HG02973 (cell line): ENCODE measurements around the gene RPS16.

Source experiments
- ATAC-seq: cut with Tn5 transposase; IDR thresholded peaks from one replicate; pipeline ENCODE4 v1.9.1; 2021; ENCODE audit warnings: moderate library complexity; ENCODE audit not compliant: unreplicated experiment

Gene RPS16

DNA sequence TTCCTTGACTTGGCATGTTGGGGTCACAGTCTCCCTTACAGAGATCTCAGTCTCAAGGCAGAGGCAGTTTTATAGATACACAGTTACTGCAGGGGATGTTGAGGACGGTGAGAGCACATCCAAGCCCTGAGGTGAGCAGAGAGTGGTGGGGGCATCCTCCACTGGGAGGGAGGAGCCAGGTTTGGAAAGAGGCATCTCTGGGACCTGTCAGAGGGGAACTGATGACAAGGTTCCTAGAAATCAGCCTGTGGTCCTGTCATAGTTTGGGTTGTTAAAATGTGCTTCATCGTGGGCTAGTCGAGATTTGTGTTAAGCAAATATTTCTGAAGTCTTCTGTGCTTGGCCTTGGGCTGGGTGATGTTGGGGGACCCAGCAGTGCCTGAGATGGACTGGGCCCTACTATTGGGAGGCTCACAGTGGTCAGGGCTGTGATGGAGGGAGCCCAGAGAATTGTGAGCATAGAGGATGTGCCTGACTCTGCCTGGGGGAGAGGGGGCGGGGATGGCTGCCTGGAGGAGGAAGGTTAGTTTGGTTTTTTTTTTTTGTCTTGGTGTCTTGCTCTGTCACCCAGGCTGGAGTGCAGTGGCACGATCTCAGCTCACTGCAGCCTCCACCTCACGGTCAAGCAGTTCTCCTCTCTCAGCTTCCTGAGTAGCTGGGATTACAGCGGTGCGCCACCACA is 13.5 kb upstream of the RPS16 start:
- ATAC-seq, result no peak

GRCh38 chr19:39448271-39448670 is 12.5 kb upstream of the RPS16 start:
- ATAC-seq, result peak; percentile 32

GRCh38 chr19:39446365-39447084 is 10.8 kb upstream of the RPS16 start:
- ATAC-seq, result no peak

- peak; percentile 76 for ATAC-seq
These were observed 9.7 kb upstream of the RPS16 start, which contains the start of gene SUPT5H for GRCh38 chr19:39445196-39446111. Gene SUPT5H, plus strand, starts transcription at chr19:39445582. Its CDS starts 309 bp downstream, at chr19:39445891.

- ATAC-seq, result no peak
These were observed 8.9 kb upstream of the RPS16 start for GRCh38 chr19:39444598-39445195.

DNA sequence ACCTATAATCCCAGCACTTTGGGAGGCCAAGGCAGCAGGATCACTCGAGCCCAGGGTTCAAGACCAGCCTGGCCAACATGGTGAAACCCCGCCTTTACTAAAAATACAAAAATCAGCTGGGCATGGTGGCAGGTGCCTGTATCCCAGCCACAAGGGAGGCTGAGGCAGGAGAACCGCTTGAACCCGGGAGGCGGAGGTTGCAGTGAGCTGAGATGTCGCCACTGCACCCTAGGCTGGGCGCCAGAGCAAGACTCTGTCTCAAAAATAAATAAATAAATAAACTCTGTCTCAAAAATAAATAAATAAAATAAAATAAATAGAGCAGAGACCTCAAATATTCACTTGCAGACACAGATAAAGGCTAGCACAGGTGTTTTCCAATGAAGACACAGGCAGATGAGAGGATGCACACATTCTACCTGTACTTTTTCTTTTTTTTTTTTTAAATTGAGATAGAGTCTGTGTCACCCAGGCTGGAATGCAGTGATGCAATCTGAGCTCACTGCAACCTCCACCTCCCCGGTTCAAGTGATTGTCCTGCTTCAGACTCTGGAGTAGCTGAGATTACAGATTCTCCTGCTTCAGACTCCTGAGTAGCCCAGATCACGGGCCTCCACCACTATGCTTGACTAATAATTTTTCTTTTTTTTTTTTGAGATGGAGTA is 2.7 kb upstream of the RPS16 start:
- ATAC-seq, result no peak

GRCh38 chr19:39436350-39436716 is 584 bp upstream of the RPS16 start:
- no peak for ATAC-seq

DNA sequence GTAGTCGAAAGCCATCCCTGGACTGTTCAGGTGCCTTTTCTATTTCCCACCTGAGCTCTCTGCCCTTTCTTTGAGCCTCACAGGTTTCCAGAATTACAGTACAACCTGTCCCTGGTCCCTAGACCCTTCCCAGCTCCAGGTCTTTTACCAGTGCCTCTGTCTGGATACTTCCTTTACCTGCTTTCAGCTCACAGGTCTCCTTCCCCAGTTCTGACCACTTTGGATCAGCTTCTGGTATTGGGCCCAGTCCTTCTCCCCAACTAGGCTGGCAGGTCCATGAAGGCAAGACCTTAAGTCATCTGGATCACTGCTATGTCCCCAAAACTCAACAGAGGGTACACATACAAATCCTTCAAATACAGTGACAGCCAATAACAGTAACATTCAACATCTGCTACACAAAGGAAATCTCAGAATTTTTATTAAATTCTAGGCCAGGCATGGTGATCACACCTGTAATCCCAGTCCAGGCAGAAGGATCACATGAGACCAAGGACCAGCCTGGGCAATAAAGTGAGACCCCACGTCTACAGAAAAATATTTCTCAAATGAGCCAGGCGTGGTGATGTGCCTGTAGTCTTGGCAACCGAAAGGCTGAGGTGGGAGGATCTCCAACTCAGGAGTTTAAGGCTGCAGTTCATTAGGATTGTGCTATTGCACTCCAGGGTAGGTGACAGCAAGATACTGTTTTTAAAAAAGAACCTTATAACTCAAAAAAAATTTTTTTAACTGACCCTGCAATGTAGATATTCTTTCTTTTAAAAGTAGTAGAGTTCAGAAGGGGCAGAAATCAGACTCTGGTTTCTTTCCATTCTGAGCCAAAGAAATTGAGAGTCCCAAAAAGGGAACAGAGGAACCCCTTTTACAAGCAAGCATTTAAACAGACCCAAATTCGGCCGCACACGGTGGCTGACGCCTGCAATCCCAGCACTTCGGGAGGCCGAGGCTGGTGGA is 1.3 kb downstream of the RPS16 start:
- no peak for ATAC-seq

DNA sequence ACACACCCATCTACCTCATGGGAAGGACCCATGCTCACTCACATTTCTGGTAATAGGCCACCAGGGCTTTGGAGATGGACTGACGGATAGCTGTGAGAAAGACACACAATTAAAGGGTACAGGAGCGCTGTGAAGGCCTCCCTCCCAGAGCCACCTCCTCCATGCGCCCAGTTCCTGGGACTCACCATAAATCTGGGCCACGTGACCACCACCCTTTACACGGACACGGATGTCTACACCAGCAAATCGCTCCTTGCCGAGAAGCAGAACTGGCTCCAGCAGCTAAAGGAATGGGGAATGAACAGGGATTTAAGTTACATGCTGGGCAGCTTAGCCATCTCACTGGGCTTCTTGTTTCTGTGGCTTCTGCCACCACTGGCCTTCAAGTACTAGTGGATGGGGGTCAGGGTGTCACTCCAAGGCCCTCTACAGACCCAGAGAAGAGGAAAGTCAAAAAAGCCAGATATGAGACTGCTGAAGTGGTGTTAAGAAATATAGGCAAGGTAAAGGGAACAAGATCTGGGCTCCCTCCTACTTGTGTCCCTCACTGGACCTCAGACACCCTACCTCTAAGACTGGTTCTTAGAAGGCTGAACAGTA is 2.2 kb downstream of the RPS16 start:
- no peak for ATAC-seq

DNA sequence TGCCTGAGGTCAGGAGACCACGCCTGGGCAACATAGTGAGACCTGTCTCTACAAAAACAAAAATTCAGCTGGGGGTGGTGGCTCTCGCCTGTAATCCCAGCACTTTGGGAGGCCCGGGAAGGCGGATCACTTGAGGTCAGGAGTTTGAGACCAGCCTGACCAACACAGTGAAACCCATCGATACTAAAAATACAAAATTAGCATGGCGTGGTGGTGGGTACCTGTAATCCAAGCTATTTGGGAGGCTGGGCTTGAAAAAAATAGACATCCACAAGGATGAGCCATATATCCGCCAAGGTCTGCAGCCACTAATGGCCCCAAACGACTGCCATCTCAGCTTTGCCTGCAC is 3.1 kb downstream of the RPS16 start:
- ATAC-seq, result no peak

GRCh38 chr19:39430675-39431593 is 4.8 kb downstream of the RPS16 start:
- peak; percentile 43 for ATAC-seq

- no peak for ATAC-seq
These were observed 7.3 kb downstream of the RPS16 start for GRCh38 chr19:39428283-39429112.

DNA sequence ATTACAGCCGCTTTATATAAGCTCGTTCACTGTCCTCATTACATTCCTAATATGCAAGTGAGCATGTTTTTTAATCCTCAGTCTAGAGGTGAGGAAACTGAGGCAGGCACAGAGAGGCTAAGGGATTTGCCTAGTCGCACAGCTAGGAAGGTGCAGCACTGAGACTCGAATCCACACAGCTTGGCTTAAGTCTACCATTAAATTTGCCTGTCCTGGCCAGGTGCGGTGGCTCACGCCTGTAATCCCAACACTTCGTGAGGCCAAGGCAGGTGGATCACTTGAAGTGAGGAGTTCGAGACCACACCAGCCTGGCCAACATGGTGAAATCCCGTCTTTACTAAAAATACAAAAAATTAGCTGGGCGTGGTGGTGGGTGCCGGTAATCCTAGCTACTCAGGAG is 8.0 kb downstream of the RPS16 start:
- ATAC-seq, result no peak

DNA sequence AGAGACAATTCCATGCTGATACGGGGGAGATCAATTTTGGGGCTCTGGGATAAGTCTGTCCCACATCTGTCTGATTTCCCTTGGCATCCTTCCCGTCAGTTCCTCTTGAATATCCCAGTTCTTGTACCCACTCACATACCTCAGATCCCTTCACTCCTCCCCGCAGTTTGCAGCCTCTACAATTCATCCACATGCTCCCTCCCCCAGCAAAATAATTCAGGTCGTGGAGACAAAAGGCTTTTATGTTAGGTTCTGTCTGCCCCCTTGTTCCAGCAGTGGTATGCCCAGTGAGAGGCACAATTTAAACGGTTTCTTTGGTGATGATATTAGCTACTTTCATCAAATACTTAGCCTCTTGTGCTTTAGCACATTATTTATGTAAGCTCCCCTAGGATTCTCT is 9.6 kb downstream of the RPS16 start:
- ATAC-seq, result no peak

GRCh38 chr19:39425744-39426143 is 10.0 kb downstream of the RPS16 start:
- no peak for ATAC-seq

DNA sequence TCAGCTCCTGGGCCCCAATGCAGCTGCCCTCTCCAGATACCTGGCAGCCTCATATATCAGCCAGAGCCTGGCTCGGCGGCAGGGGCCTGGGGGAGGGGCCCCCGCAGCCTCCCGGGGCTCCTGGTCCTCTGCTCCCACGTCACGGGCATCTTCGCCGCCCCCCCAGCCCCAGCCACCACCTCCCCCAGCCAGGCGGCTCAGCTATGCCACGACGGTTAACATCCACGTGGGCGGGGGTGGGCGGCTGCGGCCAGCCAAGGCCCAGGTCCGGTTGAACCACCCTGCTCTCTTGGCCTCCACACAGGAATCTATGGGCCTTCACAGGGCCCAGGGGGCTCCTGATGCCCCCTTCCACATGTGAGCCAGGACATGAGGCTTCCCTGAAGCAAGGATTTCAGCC is 10.8 kb downstream of the RPS16 start:
- no peak for ATAC-seq
